Fibroblast of mammary gland (primary cell): Measurements from ENCODE around the gene ELOVL2.
"Not testable (repeated sequence)": the region's sequence is repeated elsewhere in the genome, so short reads cannot be mapped to it uniquely, and the experiment has no call there.

ENCODE experiments used
- DNase-seq: peaks from one replicate; pipeline ENCODE4 v3.0.0-alpha.2; 2010; ENCODE audit warnings: low read depth
- H3K4me3 ChIP-seq: 2 replicates; pipeline ENCODE4 v1.5.1; 2011; ENCODE audit warnings: low read depth, mild to moderate bottlenecking, low read length, moderate library complexity; ENCODE audit not compliant: control insufficient read depth
- TF ChIP-seq, protein P1 (sequence below): conservative IDR thresholded peaks from 2 replicates; pipeline ENCODE4 v1.5.1; 2011; ENCODE audit warnings: low read depth, low read length, inconsistent platforms; ENCODE audit not compliant: control insufficient read depth, insufficient read depth

Gene ELOVL2

GRCh38 chr6:11011787-11012234 lies 32.3 kb downstream of the ELOVL2 start:
- H3K4me3 ChIP-seq = no peak overlapping the region
- TF ChIP-seq, protein P1, sequence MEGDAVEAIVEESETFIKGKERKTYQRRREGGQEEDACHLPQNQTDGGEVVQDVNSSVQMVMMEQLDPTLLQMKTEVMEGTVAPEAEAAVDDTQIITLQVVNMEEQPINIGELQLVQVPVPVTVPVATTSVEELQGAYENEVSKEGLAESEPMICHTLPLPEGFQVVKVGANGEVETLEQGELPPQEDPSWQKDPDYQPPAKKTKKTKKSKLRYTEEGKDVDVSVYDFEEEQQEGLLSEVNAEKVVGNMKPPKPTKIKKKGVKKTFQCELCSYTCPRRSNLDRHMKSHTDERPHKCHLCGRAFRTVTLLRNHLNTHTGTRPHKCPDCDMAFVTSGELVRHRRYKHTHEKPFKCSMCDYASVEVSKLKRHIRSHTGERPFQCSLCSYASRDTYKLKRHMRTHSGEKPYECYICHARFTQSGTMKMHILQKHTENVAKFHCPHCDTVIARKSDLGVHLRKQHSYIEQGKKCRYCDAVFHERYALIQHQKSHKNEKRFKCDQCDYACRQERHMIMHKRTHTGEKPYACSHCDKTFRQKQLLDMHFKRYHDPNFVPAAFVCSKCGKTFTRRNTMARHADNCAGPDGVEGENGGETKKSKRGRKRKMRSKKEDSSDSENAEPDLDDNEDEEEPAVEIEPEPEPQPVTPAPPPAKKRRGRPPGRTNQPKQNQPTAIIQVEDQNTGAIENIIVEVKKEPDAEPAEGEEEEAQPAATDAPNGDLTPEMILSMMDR = no peak
- DNase-seq = peak; percentile 71

GRCh38 chr6:11009353-11009752 lies 34.8 kb downstream of the ELOVL2 start:
- H3K4me3 ChIP-seq = no peak overlapping the region
- DNase-seq = peak; percentile 19

GRCh38 chr6:11008821-11009220 lies 35.3 kb downstream of the ELOVL2 start:
- DNase-seq = peak; percentile 30
- H3K4me3 ChIP-seq = no peak overlapping the region
- TF ChIP-seq, protein P1 = no peak

More at GRCh38 chr6:11009353-11009752, 34.8 kb downstream of the ELOVL2 start:
- TF ChIP-seq, protein P1 = no peak

DNA sequence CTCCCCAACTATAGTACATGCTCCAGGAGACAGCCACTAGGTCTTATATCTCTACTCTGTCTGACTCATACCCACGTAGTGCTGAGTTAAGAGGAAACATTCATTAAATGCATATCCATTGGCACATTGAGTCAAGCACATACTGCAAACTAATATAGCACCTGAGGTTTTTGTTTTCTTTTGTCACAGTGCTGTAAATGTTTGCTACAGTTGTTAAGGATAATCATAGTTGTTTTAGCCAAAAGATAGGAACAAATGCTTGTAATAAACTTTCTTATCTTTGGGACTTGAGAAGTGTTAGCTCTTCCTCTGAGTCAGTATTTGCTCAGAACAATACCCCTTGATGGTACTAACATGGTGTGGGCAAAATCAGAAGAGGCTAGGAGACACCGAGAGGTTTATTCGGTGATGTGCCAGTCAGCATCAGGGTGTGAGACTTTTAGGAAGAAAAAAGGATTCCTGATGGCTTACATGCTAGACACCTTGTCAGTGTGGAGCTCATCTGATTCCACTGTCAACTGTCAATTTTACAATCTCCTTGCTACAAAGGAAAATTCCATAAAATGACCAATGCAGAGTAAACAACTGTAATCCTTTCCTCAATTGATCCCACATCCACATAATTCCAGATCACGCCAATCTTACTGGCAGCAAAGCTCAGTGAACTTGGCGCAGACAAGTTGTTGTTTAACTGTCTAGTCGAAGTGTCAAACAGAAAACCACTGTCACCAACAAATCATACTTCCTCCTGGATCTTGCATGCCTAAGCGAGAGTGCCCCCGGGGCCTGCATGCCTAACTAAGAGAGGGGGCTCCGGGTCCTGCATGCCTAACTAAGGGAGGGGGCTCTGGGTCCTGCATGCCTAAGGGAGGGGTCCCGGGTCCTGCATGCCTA lies 36.1 kb downstream of the ELOVL2 start:
- no peak overlapping the region for H3K4me3 ChIP-seq
- TF ChIP-seq, protein P1 = no peak
- peak; percentile 63 for DNase-seq

- peak; percentile 19 for DNase-seq
- H3K4me3 ChIP-seq = no peak overlapping the region
- TF ChIP-seq, protein P1 = no peak
Measured at GRCh38 chr6:11006061-11006460, 38.0 kb downstream of the ELOVL2 start.

GRCh38 chr6:11003297-11003696 lies 40.8 kb downstream of the ELOVL2 start:
- DNase-seq, H3K4me3 ChIP-seq: not testable (repeated sequence)

GRCh38 chr6:11002176-11002575 lies 41.9 kb downstream of the ELOVL2 start:
- DNase-seq = no peak
- no peak overlapping the region for H3K4me3 ChIP-seq
- TF ChIP-seq, protein P1 = no peak
